CD4-positive, CD25-positive, alpha-beta regulatory T cell (primary cell): ENCODE results near the gene NKX2-2. TPM values are rescaled to one million over a fixed set of nuclear protein-coding genes. Genes with fewer than 3 reads are reported as not detected.

Source experiments
- ATAC-seq, 2 donors: fragments of 150-1000 bp; cut with Tn5 transposase; one replicate each; pipeline ENCODE4 v1.10.0; 2021; ENCODE audit warnings: low read depth in 2 of 2, moderate number of reproducible peaks in 2 of 2, moderate library complexity in 1 of 2
- DNase-seq, 3 donors: peaks; one replicate each; pipeline versions ENCODE4 v3.0.0 to v3.0.0-alpha.2; 2012 to 2022; ENCODE audit warnings: mixed read lengths in 1 of 3
- H3K27ac ChIP-seq: one replicate; pipeline ENCODE4 v1.7.0; 2013; ENCODE audit warnings: mild to moderate bottlenecking, low read length; ENCODE audit not compliant: insufficient read depth, poor library complexity, severe bottlenecking
- H3K27me3 ChIP-seq: one replicate; pipeline ENCODE4 v1.7.0; 2013; ENCODE audit warnings: low read length; ENCODE audit not compliant: control insufficient read depth, insufficient read depth
- H3K36me3 ChIP-seq: one replicate; pipeline ENCODE4 v1.7.0; 2013; ENCODE audit warnings: mild to moderate bottlenecking, low read length, moderate library complexity; ENCODE audit not compliant: control insufficient read depth, insufficient read depth
- H3K4me1 ChIP-seq: 2 replicates; pipeline ENCODE4 v1.7.0; 2013; ENCODE audit warnings: mild to moderate bottlenecking, low read length; ENCODE audit not compliant: insufficient read depth, control insufficient read depth, poor library complexity, severe bottlenecking
- H3K4me3 ChIP-seq: one replicate; pipeline ENCODE4 v1.7.0; 2013; ENCODE audit warnings: low read depth, mild to moderate bottlenecking, low read length, moderate library complexity
- H3K9me3 ChIP-seq, 2 experiments: 1 replicate in 1 of 2; 2 replicates in 1 of 2; pipeline ENCODE4 v1.7.0; 2013; ENCODE audit warnings: low read length in 2 of 2, mild to moderate bottlenecking in 1 of 2, moderate library complexity in 1 of 2; ENCODE audit not compliant: control insufficient read depth in 2 of 2
- H3K27ac Mint-ChIP-seq, 3 donors: one replicate each; pipeline ENCODE4 v1.8.0; 2020 to 2022; ENCODE audit warnings: mild to moderate bottlenecking in 3 of 3, mixed read lengths in 3 of 3, moderate library complexity in 2 of 3
- H3K27me3 Mint-ChIP-seq: one replicate; pipeline ENCODE4 v1.8.0; 2022; ENCODE audit warnings: mild to moderate bottlenecking, mixed read lengths
- H3K36me3 Mint-ChIP-seq: one replicate; pipeline ENCODE4 v1.8.0; 2020; ENCODE audit warnings: mixed read lengths
- H3K4me1 Mint-ChIP-seq, 4 donors: one replicate each; pipeline ENCODE4 v1.8.0; 2020 to 2022; ENCODE audit warnings: mixed read lengths in 4 of 4, mild to moderate bottlenecking in 1 of 4
- H3K4me3 Mint-ChIP-seq, 4 donors: one replicate each; pipeline ENCODE4 v1.8.0; 2020 to 2022; ENCODE audit warnings: mild to moderate bottlenecking in 4 of 4, mixed read lengths in 4 of 4, moderate library complexity in 3 of 4
- H3K9me3 Mint-ChIP-seq, 7 donors: one replicate each; pipeline ENCODE4 v1.8.0; 2020 to 2022; ENCODE audit warnings: mixed read lengths in 7 of 7, mild to moderate bottlenecking in 3 of 7, moderate library complexity in 2 of 7
- polyA plus RNA-seq, 4 donors: library from polyadenylated mRNA; unstranded; fragments of 300-500 nt; fragmentation: Illumina TruSeq; gene quantifications; one replicate each; pipeline ENCODE4 v1.2.3, GENCODE V29; 2021
- total RNA-seq: library from RNA; stranded (reverse); gene quantifications from one replicate; pipeline ENCODE4 v1.2.3, GENCODE V29; 2022

The NKX2-2 gene
- total and polyA plus RNA-seq, 5 donors from 2014 or later = not detected

- DNase-seq (no peak), ATAC-seq (no peak)
- Mint-ChIP-seq H3K27ac (no peak overlapping the region), H3K36me3 (no peaks in the 10 kb centered on the region), H3K9me3 (peaks cover 0 to 12% (median 0%) of the 10 kb centered on the region in 7 donors), H3K4me3 (peak overlapping the region; percentile 15 to 84 (median 70)), H3K27me3 (peaks cover 96% of the 10 kb centered on the region), H3K4me1 (peaks cover 4 to 80% (median 31%) of the 10 kb centered on the region in 4 donors)
- H3K4me3 ChIP-seq = no peak overlapping the region
- no peak overlapping the region for H3K27ac ChIP-seq
- H3K27me3 ChIP-seq = peaks cover 28% of the 10 kb centered on the region
- peaks cover 69% of the 10 kb centered on the region for H3K4me1 ChIP-seq
- no peaks in the 10 kb centered on the region for H3K36me3 ChIP-seq
- H3K9me3 ChIP-seq = no peaks in the 10 kb centered on the region
These were observed 2.3 kb upstream of the NKX2-2 start for GRCh38 chr20:21516180-21516567.

- no peak overlapping the region for H3K27ac ChIP-seq
- no peaks in the 10 kb centered on the region for H3K36me3 Mint-ChIP-seq
- no peaks in the 10 kb centered on the region for H3K36me3 ChIP-seq
- no peak overlapping the region for H3K27ac Mint-ChIP-seq
- peaks cover 94% of the 10 kb centered on the region for H3K27me3 Mint-ChIP-seq
- peaks cover 71% of the 10 kb centered on the region for H3K4me1 ChIP-seq
- no peak for DNase-seq
- peak overlapping the region; percentile 15 to 84 (median 70) for H3K4me3 Mint-ChIP-seq
- peaks cover 0 to 9% (median 0%) of the 10 kb centered on the region in 7 donors for H3K9me3 Mint-ChIP-seq
- peaks cover 4 to 77% (median 27%) of the 10 kb centered on the region in 4 donors for H3K4me1 Mint-ChIP-seq
- peaks cover 28% of the 10 kb centered on the region for H3K27me3 ChIP-seq
- no peak overlapping the region for H3K4me3 ChIP-seq
- ATAC-seq = no peak
- no peaks in the 10 kb centered on the region for H3K9me3 ChIP-seq
These were observed 1.7 kb upstream of the NKX2-2 start for GRCh38 chr20:21515300-21516179.

- H3K9me3 Mint-ChIP-seq = peaks cover 0 to 9% (median 0%) of the 10 kb centered on the region in 7 donors
- no peak for DNase-seq
- peak overlapping the region; percentile 45 to 83 (median 78) for H3K4me3 Mint-ChIP-seq
- H3K4me1 Mint-ChIP-seq = peaks cover 4 to 81% (median 30%) of the 10 kb centered on the region in 4 donors
- no peaks in the 10 kb centered on the region for H3K36me3 Mint-ChIP-seq
- Histone ChIP-seq H3K9me3 (no peaks in the 10 kb centered on the region), H3K4me3 (no peak overlapping the region), H3K27ac (no peak overlapping the region), H3K4me1 (peaks cover 76% of the 10 kb centered on the region), H3K36me3 (no peaks in the 10 kb centered on the region), H3K27me3 (peaks cover 24% of the 10 kb centered on the region)
- peaks cover 94% of the 10 kb centered on the region for H3K27me3 Mint-ChIP-seq
- no peak for ATAC-seq
- peak overlapping the region in 1 of 3 donors; percentile 69 for H3K27ac Mint-ChIP-seq
These were observed 838 bp upstream of the NKX2-2 start for GRCh38 chr20:21514553-21515251.

GRCh38 chr20:21513181-21513663 lies 642 bp downstream of the NKX2-2 start:
- ATAC-seq (no peak), DNase-seq (no peak)
- H3K27me3 Mint-ChIP-seq = peaks cover 94% of the 10 kb centered on the region
- H3K4me1 ChIP-seq = peaks cover 76% of the 10 kb centered on the region
- H3K27me3 ChIP-seq = peaks cover 23% of the 10 kb centered on the region
- H3K4me1 Mint-ChIP-seq = peaks cover 4 to 79% (median 33%) of the 10 kb centered on the region in 4 donors
- no peaks in the 10 kb centered on the region for H3K36me3 Mint-ChIP-seq
- H3K9me3 Mint-ChIP-seq = peaks cover 0 to 9% (median 0%) of the 10 kb centered on the region in 7 donors
- H3K4me3 ChIP-seq = no peak overlapping the region
- H3K36me3 ChIP-seq = no peaks in the 10 kb centered on the region
- peak overlapping the region; percentile 45 to 79 (median 75) for H3K4me3 Mint-ChIP-seq
- H3K9me3 ChIP-seq = no peaks in the 10 kb centered on the region
- no peak overlapping the region for H3K27ac Mint-ChIP-seq
- no peak overlapping the region for H3K27ac ChIP-seq

GRCh38 chr20:21512634-21513180 lies 1.2 kb downstream of the NKX2-2 start:
- Mint-ChIP-seq H3K9me3 (peaks cover 0 to 9% (median 0%) of the 10 kb centered on the region in 7 donors), H3K27ac (peak overlapping the region in 1 of 3 donors; percentile 43), H3K27me3 (peaks cover 94% of the 10 kb centered on the region), H3K4me1 (peaks cover 4 to 77% (median 32%) of the 10 kb centered on the region in 4 donors), H3K36me3 (no peaks in the 10 kb centered on the region), H3K4me3 (peak overlapping the region; percentile 45 to 79 (median 75))
- peaks cover 22% of the 10 kb centered on the region for H3K27me3 ChIP-seq
- DNase-seq = no peak
- H3K27ac ChIP-seq = no peak overlapping the region
- H3K36me3 ChIP-seq = no peaks in the 10 kb centered on the region
- no peaks in the 10 kb centered on the region for H3K9me3 ChIP-seq
- no peak overlapping the region for H3K4me3 ChIP-seq
- peaks cover 71% of the 10 kb centered on the region for H3K4me1 ChIP-seq
- no peak for ATAC-seq

- no peak overlapping the region for H3K27ac ChIP-seq
- H3K9me3 Mint-ChIP-seq = peaks cover 0 to 9% (median 0%) of the 10 kb centered on the region in 7 donors
- peaks cover 94% of the 10 kb centered on the region for H3K27me3 Mint-ChIP-seq
- peak overlapping the region in 1 of 3 donors; percentile 43 for H3K27ac Mint-ChIP-seq
- no peaks in the 10 kb centered on the region for H3K9me3 ChIP-seq
- H3K4me1 Mint-ChIP-seq = peaks cover 4 to 76% (median 28%) of the 10 kb centered on the region in 4 donors
- H3K27me3 ChIP-seq = peaks cover 27% of the 10 kb centered on the region
- DNase-seq (no peak), ATAC-seq (no peak)
- H3K4me1 ChIP-seq = peaks cover 65% of the 10 kb centered on the region
- no peaks in the 10 kb centered on the region for H3K36me3 Mint-ChIP-seq
- H3K4me3 ChIP-seq = no peak overlapping the region
- no peaks in the 10 kb centered on the region for H3K36me3 ChIP-seq
- H3K4me3 Mint-ChIP-seq = peak overlapping the region; percentile 47 to 83 (median 74)
These were observed 1.8 kb downstream of the NKX2-2 start for GRCh38 chr20:21511850-21512633.

- Histone ChIP-seq H3K36me3 (no peaks in the 10 kb centered on the region), H3K9me3 (no peaks in the 10 kb centered on the region), H3K4me3 (no peak overlapping the region), H3K27ac (no peak overlapping the region), H3K27me3 (peaks cover 33% of the 10 kb centered on the region), H3K4me1 (peaks cover 65% of the 10 kb centered on the region)
- Mint-ChIP-seq H3K4me3 (peak overlapping the region; percentile 73 to 83 (median 77)), H3K9me3 (peaks cover 0 to 8% (median 0%) of the 10 kb centered on the region in 7 donors), H3K36me3 (no peaks in the 10 kb centered on the region), H3K27me3 (peaks cover 94% of the 10 kb centered on the region), H3K4me1 (peaks cover 4 to 75% (median 33%) of the 10 kb centered on the region in 4 donors), H3K27ac (no peak overlapping the region)
- DNase-seq = no peak
- no peak for ATAC-seq
These were observed 2.4 kb downstream of the NKX2-2 start for GRCh38 chr20:21511485-21511849.
